ENCODE results near the gene ABCD4.
A peak's percentile ranks its signal among the peaks of the same experiment; 100 is the strongest.

ABCD4 gene

GRCh38 chr14:74326369-74327152 is 23.8 kb upstream of the ABCD4 start:
- POLR2A ChIA-PET (ENCODE audit: low non-redundant PET), result no interaction called here
- DNase-seq (ENCODE audit: low spot score), result no peak
- CTCF ChIA-PET, result interaction anchor here (1.3 kb wide), 1 partner anchor 18 kb away, joined by 3 read pairs; no protein-coding TSS in a partner anchor
- no peak for TF ChIP-seq CTCF (conservative IDR thresholded peaks at IDR 0.05; ENCODE audit: low read depth)
- no peak overlapping the region for H3K27ac ChIP-seq

- ChIA-PET POLR2A (ENCODE audit: low non-redundant PET) (no interaction called here), CTCF (interaction anchor here (0.6 kb wide), 2 partner anchors 17 to 19 kb away, joined by 3 to 8 read pairs; no protein-coding TSS in a partner anchor)
- no peak overlapping the region for H3K27ac ChIP-seq
- TF ChIP-seq CTCF (conservative IDR thresholded peaks at IDR 0.05; ENCODE audit: low read depth), result no peak
- no peak for DNase-seq (ENCODE audit: low spot score)
Observed at GRCh38 chr14:74325446-74325845, 22.7 kb upstream of the ABCD4 start.

GRCh38 chr14:74324931-74325361 is 22.2 kb upstream of the ABCD4 start:
- H3K27ac ChIP-seq, result no peak overlapping the region

GRCh38 chr14:74314576-74314975 is 11.8 kb upstream of the ABCD4 start:
- DNase-seq (ENCODE audit: low spot score), result no peak
- ChIA-PET POLR2A (ENCODE audit: low non-redundant PET) (no interaction called here), CTCF (interaction anchor here (0.7 kb wide), 1 partner anchor 20 kb away, joined by 4 read pairs; no protein-coding TSS in a partner anchor)
- no peak for TF ChIP-seq CTCF (conservative IDR thresholded peaks at IDR 0.05; ENCODE audit: low read depth)
- no peak overlapping the region for H3K27ac ChIP-seq

More at GRCh38 chr14:74324931-74325361, 22.2 kb upstream of the ABCD4 start:
- POLR2A ChIA-PET (ENCODE audit: low non-redundant PET), result no interaction called here
- CTCF ChIA-PET, result interaction anchor here (0.6 kb wide), 2 partner anchors 16 to 18 kb away, joined by 3 to 8 read pairs; no protein-coding TSS in a partner anchor
- DNase-seq (ENCODE audit: low spot score), result peak; percentile 71
- peak; percentile 73 for TF ChIP-seq CTCF (conservative IDR thresholded peaks at IDR 0.05; ENCODE audit: low read depth)

- CTCF ChIA-PET, result interaction anchor here (0.9 kb wide), 1 partner anchor 12 kb away, joined by 3 read pairs; no protein-coding TSS in a partner anchor
- no peak for TF ChIP-seq CTCF (conservative IDR thresholded peaks at IDR 0.05; ENCODE audit: low read depth)
- no peak for DNase-seq (ENCODE audit: low spot score)
- H3K27ac ChIP-seq, result no peak overlapping the region
- POLR2A ChIA-PET (ENCODE audit: low non-redundant PET), result no interaction called here
Observed at GRCh38 chr14:74313601-74314000, 10.9 kb upstream of the ABCD4 start.

- DNase-seq (ENCODE audit: low spot score), result no peak
- no peak overlapping the region for H3K27ac ChIP-seq
- ChIA-PET POLR2A (ENCODE audit: low non-redundant PET) (no interaction called here), CTCF (no interaction called here)
- TF ChIP-seq CTCF (conservative IDR thresholded peaks at IDR 0.05; ENCODE audit: low read depth), result no peak
Observed at GRCh38 chr14:74312161-74312560, 9.4 kb upstream of the ABCD4 start.

All from RWPE1 (cell line).